CD14-positive monocyte (primary cell): ENCODE measurements around the gene RHOT1. TPM values are rescaled to one million over a fixed set of nuclear protein-coding genes. Genes with fewer than 3 reads are reported as not detected.

ENCODE experiments used
- DNase-seq, 3 donors: peaks; one replicate each; pipeline ENCODE4 v3.0.0-alpha.2; 2011 to 2022
- H2AFZ ChIP-seq: 2 replicates; pipeline ENCODE4 v1.6.0; 2012; ENCODE audit warnings: mild to moderate bottlenecking, low read depth, low read length, inconsistent platforms; ENCODE audit not compliant: insufficient read depth, poor library complexity, severe bottlenecking
- H3K27ac ChIP-seq, 2 donors: 1 replicate in 1 of 2; 2 replicates in 1 of 2; pipeline ENCODE4 v1.5.1; 2012 to 2013; ENCODE audit warnings: low read length in 2 of 2, control low read depth in 1 of 2, inconsistent platforms in 1 of 2, low read depth in 1 of 2, mild to moderate bottlenecking in 1 of 2
- H3K27me3 ChIP-seq, 2 donors: one replicate each; pipeline versions ENCODE4 v1.6.0 to v1.6.1; 2011 to 2013; ENCODE audit warnings: low read length in 2 of 2; ENCODE audit not compliant: control insufficient read depth in 2 of 2, insufficient read depth in 2 of 2
- H3K36me3 ChIP-seq, 2 donors: replicated peaks in 1 of 2; 1 replicate in 1 of 2; 2 replicates in 1 of 2; pipeline versions ENCODE4 v1.5.1 to v1.6.1; 2012 to 2013; ENCODE audit warnings: low read length in 2 of 2, control low read depth in 1 of 2, inconsistent platforms in 1 of 2, mild to moderate bottlenecking in 1 of 2; ENCODE audit not compliant: insufficient read depth in 2 of 2, control insufficient read depth in 1 of 2
- H3K4me1 ChIP-seq, 2 donors: 1 replicate in 1 of 2; 2 replicates in 1 of 2; pipeline versions ENCODE4 v1.5.1 to v1.6.1; 2012 to 2013; ENCODE audit warnings: low read length in 2 of 2, control low read depth in 1 of 2, inconsistent platforms in 1 of 2, mild to moderate bottlenecking in 1 of 2, moderate library complexity in 1 of 2; ENCODE audit not compliant: insufficient read depth in 2 of 2, control insufficient read depth in 1 of 2
- H3K4me2 ChIP-seq: replicated peaks from 2 replicates; pipeline ENCODE3; 2012; ENCODE audit warnings: low read length, moderate library complexity, mild to moderate bottlenecking; ENCODE audit not compliant: poor library complexity, severe bottlenecking; ENCODE audit errors: extremely low read depth
- H3K4me3 ChIP-seq, 3 experiments: fragments of 200-600 bp in 1 of 3; sonication (generic) in 1 of 3; replicated peaks in 1 of 3; 1 replicate in 2 of 3; 2 replicates in 1 of 3; pipeline ENCODE4 v1.5.1; 2011 to 2013; ENCODE audit warnings: low read length in 3 of 3, mild to moderate bottlenecking in 3 of 3, control low read depth in 2 of 3, low read depth in 2 of 3, inconsistent platforms in 1 of 3, moderate library complexity in 1 of 3
- H3K79me2 ChIP-seq: 2 replicates; pipeline ENCODE4 v1.6.0; 2012; ENCODE audit warnings: mild to moderate bottlenecking, control low read depth, inconsistent platforms, low read length, moderate library complexity; ENCODE audit not compliant: insufficient read depth
- H3K9ac ChIP-seq: 2 replicates; pipeline ENCODE4 v1.6.0; 2017; ENCODE audit warnings: low read length, mild to moderate bottlenecking; ENCODE audit not compliant: insufficient read depth, poor library complexity, severe bottlenecking
- H3K9me3 ChIP-seq, 2 donors: replicated peaks in 1 of 2; 1 replicate in 1 of 2; 2 replicates in 1 of 2; pipeline versions ENCODE4 v1.5.1 to v1.6.1; 2012 to 2013; ENCODE audit warnings: low read length in 2 of 2, control low read depth in 1 of 2; ENCODE audit not compliant: control insufficient read depth in 1 of 2, insufficient read depth in 1 of 2
- H4K20me1 ChIP-seq: 2 replicates; pipeline ENCODE4 v1.6.0; 2012; ENCODE audit warnings: mild to moderate bottlenecking, low read length, control low read depth, moderate library complexity; ENCODE audit not compliant: insufficient read depth
- H3K27ac Mint-ChIP-seq, 7 donors: one replicate each; pipeline ENCODE4 v1.8.0; 2020; ENCODE audit warnings: mild to moderate bottlenecking in 7 of 7, mixed read lengths in 7 of 7, moderate library complexity in 6 of 7, inconsistent platforms in 2 of 7
- H3K27me3 Mint-ChIP-seq, 3 donors: one replicate each; pipeline ENCODE4 v1.8.0; 2021 to 2022; ENCODE audit warnings: low read depth in 3 of 3, mild to moderate bottlenecking in 3 of 3, mixed read lengths in 3 of 3, moderate library complexity in 3 of 3, inconsistent platforms in 1 of 3
- H3K36me3 Mint-ChIP-seq, 2 donors: one replicate each; pipeline ENCODE4 v1.8.0; 2020; ENCODE audit warnings: mixed read lengths in 2 of 2, inconsistent platforms in 1 of 2, mild to moderate bottlenecking in 1 of 2
- H3K4me1 Mint-ChIP-seq: one replicate; pipeline ENCODE4 v1.8.0; 2020; ENCODE audit warnings: mild to moderate bottlenecking, mixed read lengths
- H3K4me3 Mint-ChIP-seq, 2 donors: one replicate each; pipeline ENCODE4 v1.8.0; 2020; ENCODE audit warnings: mild to moderate bottlenecking in 2 of 2, mixed read lengths in 2 of 2, moderate library complexity in 1 of 2
- H3K9me3 Mint-ChIP-seq, 7 donors: one replicate each; pipeline ENCODE4 v1.8.0; 2020 to 2022; ENCODE audit warnings: mixed read lengths in 7 of 7, mild to moderate bottlenecking in 6 of 7, moderate library complexity in 6 of 7, inconsistent platforms in 2 of 7
- CTCF ChIP-seq: fragments of 200-600 bp; IDR thresholded peaks from one replicate; pipeline ENCODE4 v1.8.0; 2022; ENCODE audit warnings: antibody characterized with exemption, mild to moderate bottlenecking
- WGBS: methylation state at CpG from one replicate; pipeline ENCODE4 v1.1.5; 2013; ENCODE audit warnings: missing lambda C conversion rate; ENCODE audit not compliant: insufficient coverage; 5-methylcytosine and 5-hydroxymethylcytosine counted together
- intact Hi-C, 2 donors: fragments of 100-400 bp; cut with micrococcal nuclease; formaldehyde crosslinking; loops; one replicate each; pipeline versions ENCODE4 v1.15.0 to v1.15.1; 2023
- polyA plus RNA-seq, 3 donors: library from polyadenylated mRNA; depleted of rRNA in 1 of 3; unstranded in 2 of 3; stranded (reverse) in 1 of 3; fragments of 300-500 nt in 2 of 3; fragments of >200 nt in 1 of 3; fragmentation: Illumina TruSeq in 2 of 3; gene quantifications; 1 replicate in 2 of 3; 2 replicates in 1 of 3; pipeline ENCODE4 v1.2.3, GENCODE V29; 2012 to 2021

RHOT1 gene
- polyA plus RNA-seq, 3 donors = 45.9 to 60.5 (median 51.9) TPM

GRCh38 chr17:32126325-32126724 is 16.0 kb upstream of the RHOT1 start:
- WGBS = 100% methylated on average over 1 of the region's 4 CpGs
- Histone ChIP-seq H3K79me2 (peaks cover 12% of the 10 kb centered on the region), H4K20me1 (no peaks in the 10 kb centered on the region), H3K9ac (no peak overlapping the region), H2AFZ (peak overlapping the region; percentile 88), H3K36me3 (no peaks in the 10 kb centered on the region), H3K4me3 (no peak overlapping the region), H3K4me1 (peaks cover 15 to 20% of the 10 kb centered on the region in 2 donors), H3K27me3 (no peaks in the 10 kb centered on the region), H3K9me3 (no peaks in the 10 kb centered on the region), H3K27ac (peak overlapping the region in 1 of 2 donors; percentile 88), H3K4me2 (no peak overlapping the region)
- H3K4me1 Mint-ChIP-seq = peaks cover 22% of the 10 kb centered on the region
- H3K36me3 Mint-ChIP-seq = peaks cover 0 to 6% of the 10 kb centered on the region in 2 donors
- peak overlapping the region in 4 of 7 donors; percentile 30 to 91 (median 54) for H3K27ac Mint-ChIP-seq
- peaks cover 0 to 6% (median 1%) of the 10 kb centered on the region in 3 donors for H3K27me3 Mint-ChIP-seq
- TF ChIP-seq CTCF = no peak
- DNase-seq = no peak
- H3K4me3 Mint-ChIP-seq = no peak overlapping the region
- intact Hi-C loops = loop anchor here in 1 of 2 donors (10.0 kb wide), 1 partner anchor 52 kb away; no protein-coding TSS in a partner anchor
- H3K9me3 Mint-ChIP-seq = no peaks in the 10 kb centered on the region

- no peak for TF ChIP-seq CTCF
- H3K27me3 ChIP-seq = no peaks in the 10 kb centered on the region
- no peaks in the 10 kb centered on the region for H3K36me3 ChIP-seq
- Mint-ChIP-seq H3K9me3 (no peaks in the 10 kb centered on the region), H3K4me1 (peaks cover 22% of the 10 kb centered on the region), H3K4me3 (no peak overlapping the region), H3K27ac (peak overlapping the region; percentile 62 to 96 (median 94)), H3K27me3 (peaks cover 0 to 6% (median 1%) of the 10 kb centered on the region in 3 donors), H3K36me3 (peaks cover 0 to 6% of the 10 kb centered on the region in 2 donors)
- H3K79me2 ChIP-seq = peaks cover 12% of the 10 kb centered on the region
- no peaks in the 10 kb centered on the region for H3K9me3 ChIP-seq
- intact Hi-C loops = loop anchor here in 1 of 2 donors (10.0 kb wide), 1 partner anchor 52 kb away; no protein-coding TSS in a partner anchor
- H3K4me1 ChIP-seq = peaks cover 15 to 20% of the 10 kb centered on the region in 2 donors
- peak overlapping the region; percentile 74 for H3K9ac ChIP-seq
- peak overlapping the region in 2 of 3 experiments; percentile 61 to 85 for H3K4me3 ChIP-seq
- H3K4me2 ChIP-seq = peak overlapping the region; percentile 73
- 96% methylated on average over 6 of the region's 8 CpGs for WGBS
- DNase-seq = no peak
- no peaks in the 10 kb centered on the region for H4K20me1 ChIP-seq
- peak overlapping the region; percentile 76 to 88 for H3K27ac ChIP-seq
- peak overlapping the region; percentile 88 for H2AFZ ChIP-seq
Measured at GRCh38 chr17:32126746-32127145, 15.6 kb upstream of the RHOT1 start.
